GM18951 (cell line): ENCODE data around the gene RIIAD1.
"Not testable (repeated sequence)": the region's sequence is repeated elsewhere in the genome, so short reads cannot be mapped to it uniquely, and the experiment has no call there.

ENCODE experiments used
- POLR2A ChIP-seq: IDR thresholded peaks from 4 replicates; pipeline ENCODE4 v1.6.1; 2011; ENCODE audit warnings: mild to moderate bottlenecking; ENCODE audit not compliant: insufficient read length, insufficient read depth; ENCODE audit errors: extremely low read depth
- in situ Hi-C: fragments of 300-500 bp; cut with MboI; formaldehyde crosslinking; loops from one replicate; pipeline ENCODE4 v1.12.0; 2022; ENCODE audit warnings: low sequenced_read_pairs, mixed read lengths, inconsistent platforms; ENCODE audit not compliant: unreplicated experiment

Gene RIIAD1

DNA sequence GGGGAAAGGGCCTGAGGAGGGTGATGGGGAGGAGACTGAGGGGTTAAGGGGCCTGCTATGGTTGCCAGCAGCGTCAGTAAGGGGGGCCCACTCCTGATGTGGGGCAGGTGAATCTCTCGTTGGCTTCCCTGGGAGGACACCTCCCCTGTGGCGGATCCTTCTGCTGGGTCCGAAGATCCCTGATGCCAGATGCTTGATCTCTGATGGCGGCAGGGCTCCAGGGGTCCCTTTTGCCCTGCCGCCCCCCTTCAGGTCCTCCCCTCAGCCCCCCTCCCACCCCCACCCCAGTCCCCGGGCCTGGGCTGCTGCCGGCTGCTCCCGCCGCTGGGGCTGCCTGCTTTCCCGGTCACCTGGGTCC lies 4.9 kb upstream of the RIIAD1 start:
- in situ Hi-C loops, result no loop called here
- no peak for TF ChIP-seq POLR2A

DNA sequence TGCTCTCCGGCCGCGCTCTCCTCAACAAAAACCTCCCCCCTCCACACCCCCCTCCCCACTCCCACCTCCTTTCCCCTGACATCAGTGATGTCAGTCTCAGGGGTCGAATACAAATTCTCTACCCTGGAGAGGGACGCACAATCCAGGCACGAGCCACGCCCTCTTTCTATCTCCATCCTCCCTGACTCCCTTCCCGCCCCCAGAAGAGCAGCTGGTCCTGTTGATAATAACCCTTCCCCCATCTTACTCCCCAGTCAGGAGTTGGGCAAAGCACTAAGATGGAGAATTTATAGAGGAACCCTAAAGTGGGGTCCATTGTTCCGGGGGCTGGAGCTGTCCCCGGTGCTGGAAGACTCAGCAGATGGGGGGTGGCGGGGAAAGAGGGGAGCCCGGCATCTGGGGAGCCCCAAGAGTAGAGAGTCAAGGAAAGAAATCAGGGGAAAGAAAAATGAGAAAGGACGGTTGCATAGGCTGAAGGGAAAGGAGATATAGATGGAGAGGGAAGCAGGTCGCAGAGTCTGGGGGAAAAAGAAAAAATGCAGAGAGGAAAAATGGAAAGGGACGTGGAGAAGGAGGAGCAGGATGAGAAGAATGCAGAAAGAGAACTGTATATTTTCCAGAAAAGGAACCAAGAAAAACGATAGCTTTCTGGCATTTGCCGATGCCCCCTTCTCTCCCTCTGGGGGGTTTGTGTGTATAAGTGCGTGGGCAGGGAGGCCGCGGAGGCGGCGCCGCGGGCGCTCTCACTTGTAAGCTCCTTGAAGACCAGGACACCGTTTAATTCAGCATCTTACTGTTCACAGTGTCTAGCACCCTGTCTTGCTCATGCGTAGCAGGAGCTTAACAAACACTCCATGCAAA lies 4.3 kb upstream of the RIIAD1 start, which contains the start of gene CELF3:
Gene CELF3 (minus strand): TSS at position 33 of the 861 bp plus-strand sequence. CDS start 783 bp downstream, outside the sequence.
- TF ChIP-seq POLR2A, result no peak

GRCh38 chr1:151718011-151718431 lies 3.3 kb upstream of the RIIAD1 start:
- TF ChIP-seq POLR2A, result no peak
- in situ Hi-C loops, result no loop called here

More for the DNA sequence above, 4.3 kb upstream of the RIIAD1 start, which contains the start of gene CELF3:
- in situ Hi-C loops, result no loop called here

DNA sequence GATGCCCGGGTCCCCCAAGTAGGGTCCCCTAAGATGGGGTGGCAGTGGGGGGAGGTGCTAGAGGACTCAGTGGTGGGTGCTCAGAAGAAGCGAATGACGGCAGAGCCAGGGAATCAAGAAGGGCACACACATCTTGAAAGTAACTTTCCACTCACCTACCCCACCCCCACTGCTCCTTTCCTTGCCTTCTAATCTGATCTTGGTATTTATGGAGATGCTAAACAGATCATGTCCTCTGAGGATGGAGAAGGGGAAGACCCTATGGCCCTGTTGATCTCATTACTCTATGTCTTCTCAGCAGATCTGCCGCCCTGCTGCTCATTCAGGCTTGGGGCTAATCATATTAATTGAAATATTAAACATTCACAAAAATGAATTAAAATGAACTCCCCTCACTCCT lies 2.7 kb upstream of the RIIAD1 start:
- in situ Hi-C loops, result no loop called here
- no peak for TF ChIP-seq POLR2A

- TF ChIP-seq POLR2A, result no peak
- in situ Hi-C loops, result no loop called here
These were observed 1.2 kb upstream of the RIIAD1 start for GRCh38 chr1:151720125-151720524.

DNA sequence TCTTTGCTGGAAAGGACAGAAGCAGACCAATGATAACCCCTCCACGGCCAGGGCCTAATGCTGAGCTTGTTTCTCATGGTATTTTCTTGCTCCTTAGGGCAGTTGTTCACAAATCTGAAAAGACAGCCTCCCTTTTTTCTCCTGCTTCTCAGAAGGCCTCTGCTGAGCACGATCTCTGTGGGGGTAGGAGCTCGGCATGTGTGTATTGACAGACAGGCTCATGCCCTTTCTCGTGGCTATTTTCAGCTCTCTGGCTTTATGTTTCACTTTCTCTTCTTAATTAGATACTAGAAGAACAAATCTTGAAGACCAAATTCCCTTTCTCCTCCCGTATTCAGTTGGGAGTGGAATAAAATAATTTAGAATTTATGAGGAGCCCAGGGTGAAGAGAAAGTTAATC lies 768 bp upstream of the RIIAD1 start:
- in situ Hi-C loops, result no loop called here
- TF ChIP-seq POLR2A, result no peak

GRCh38 chr1:151721788-151722510 lies 627 bp downstream of the RIIAD1 start:
- TF ChIP-seq POLR2A, result no peak

DNA sequence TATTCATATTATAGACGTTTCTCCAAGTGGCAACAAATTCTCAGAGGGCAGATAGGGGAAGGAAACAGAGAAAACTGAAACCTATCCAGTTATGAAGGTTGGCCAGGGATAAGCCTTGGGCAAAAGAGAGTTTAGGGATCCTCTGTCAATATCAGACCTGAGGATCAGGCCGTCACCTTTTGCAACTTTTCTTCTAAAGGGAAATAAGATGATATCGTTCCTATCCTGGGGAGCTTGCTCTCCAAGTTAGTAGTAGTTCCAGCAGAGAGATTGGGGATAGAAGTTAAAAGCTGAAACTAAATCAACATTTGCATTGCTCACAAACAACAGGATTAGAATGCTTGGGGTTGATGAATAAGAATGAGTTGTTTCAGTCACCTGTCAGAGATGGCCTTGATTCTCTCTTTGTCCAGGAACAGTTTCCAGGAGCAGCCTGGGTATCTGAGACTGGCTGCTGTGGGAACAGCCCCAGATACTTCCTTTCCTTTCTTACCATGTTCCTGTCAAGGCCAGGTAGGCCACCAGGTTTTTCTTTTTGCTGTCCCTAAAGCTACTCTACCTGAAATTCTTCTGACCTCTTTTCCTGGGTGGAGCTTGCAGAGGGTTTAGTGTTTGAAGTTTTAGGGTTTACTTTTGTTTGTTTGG lies 2.5 kb downstream of the RIIAD1 start:
- no peak for TF ChIP-seq POLR2A
- in situ Hi-C loops, result no loop called here

More at GRCh38 chr1:151721788-151722510, 627 bp downstream of the RIIAD1 start:
- in situ Hi-C loops, result no loop called here

DNA sequence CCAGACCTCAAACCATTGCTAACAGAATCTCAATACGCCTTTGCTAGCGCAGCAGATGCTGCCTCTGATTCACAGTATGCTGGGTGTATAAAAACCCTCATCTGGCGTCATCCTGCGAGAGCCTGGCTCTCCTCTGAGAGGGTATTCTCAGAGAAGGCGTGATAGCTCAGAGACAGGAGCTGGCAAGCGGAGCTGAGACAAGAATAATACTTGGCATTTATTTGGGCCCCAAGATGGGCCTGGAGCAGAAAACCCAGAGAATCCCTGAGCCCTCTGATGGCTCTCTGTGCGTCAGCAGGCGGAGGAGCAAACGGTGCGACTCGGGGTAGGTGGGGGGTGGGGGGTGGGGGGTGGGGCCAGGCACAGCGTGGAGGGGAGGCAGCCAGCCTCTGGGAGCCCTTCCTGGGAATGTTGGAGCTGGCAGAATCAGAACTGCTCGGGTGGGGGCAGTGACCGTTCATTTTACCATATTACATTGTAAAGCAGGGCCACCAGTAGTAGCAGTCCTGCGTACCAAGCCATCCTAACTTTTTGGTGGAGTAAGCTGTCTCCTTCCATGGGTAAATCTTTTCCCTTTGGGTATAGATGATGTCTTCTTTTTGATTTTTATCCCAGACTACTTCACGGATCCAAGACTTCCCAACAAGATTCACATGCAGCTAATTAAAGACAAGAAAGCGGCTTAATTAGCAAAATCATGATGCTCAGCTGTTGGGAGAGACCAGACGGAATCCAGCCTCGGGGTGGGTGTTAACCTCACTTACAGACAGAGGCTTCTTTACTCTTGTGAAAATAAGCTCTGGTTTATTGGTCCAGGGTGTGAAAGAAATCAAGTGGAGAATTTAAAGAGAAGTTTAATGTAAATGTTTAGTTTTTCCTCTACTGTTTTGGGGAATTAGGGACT lies 7.1 kb downstream of the RIIAD1 start:
- TF ChIP-seq POLR2A, result no peak
- in situ Hi-C loops, result no loop called here

DNA sequence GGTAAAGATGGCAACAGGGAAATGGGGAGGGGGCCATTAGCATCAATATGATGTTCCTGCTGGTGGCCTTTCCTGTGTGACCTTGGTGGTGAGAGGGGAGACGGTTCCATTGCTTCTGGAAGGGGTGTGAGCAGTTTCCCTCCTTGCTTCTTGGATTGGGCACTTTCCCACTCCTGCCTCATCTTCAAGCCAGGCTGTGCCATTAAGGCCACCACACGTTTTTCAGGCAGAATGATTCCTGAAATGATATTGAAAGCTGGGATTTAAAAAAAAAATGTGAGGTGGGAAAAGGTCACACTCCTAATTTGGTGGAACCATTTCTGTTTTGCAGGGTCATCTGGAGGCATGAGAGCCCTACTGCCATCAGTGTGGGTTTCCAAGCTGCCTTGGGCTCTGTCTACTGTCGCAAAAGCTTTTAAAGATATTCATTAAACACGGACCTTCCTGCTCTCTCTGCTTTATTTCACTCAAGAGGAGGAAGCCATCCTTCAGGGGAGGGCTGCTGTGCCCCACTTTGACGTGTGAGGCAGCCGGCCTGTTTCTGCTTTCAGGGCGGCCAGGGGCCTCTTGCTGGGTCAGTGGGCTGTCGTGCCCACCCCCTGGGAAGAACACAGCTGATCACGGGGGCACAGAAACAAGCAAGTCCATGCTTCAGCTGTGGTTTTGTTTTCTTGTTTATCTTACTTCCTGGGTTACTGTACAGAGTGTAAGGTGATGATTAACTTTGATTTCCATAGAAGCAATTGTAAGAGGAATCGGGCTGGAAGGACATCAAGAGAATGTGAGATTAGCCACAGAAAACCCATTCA lies 8.0 kb downstream of the RIIAD1 start:
- no peak for TF ChIP-seq POLR2A
- in situ Hi-C loops, result no loop called here

GRCh38 chr1:151729966-151730291 lies 8.6 kb downstream of the RIIAD1 start:
- no peak for TF ChIP-seq POLR2A
- in situ Hi-C loops, result no loop called here

GRCh38 chr1:151733126-151733525 lies 11.8 kb downstream of the RIIAD1 start:
- TF ChIP-seq POLR2A, result no peak
- in situ Hi-C loops, result no loop called here

DNA sequence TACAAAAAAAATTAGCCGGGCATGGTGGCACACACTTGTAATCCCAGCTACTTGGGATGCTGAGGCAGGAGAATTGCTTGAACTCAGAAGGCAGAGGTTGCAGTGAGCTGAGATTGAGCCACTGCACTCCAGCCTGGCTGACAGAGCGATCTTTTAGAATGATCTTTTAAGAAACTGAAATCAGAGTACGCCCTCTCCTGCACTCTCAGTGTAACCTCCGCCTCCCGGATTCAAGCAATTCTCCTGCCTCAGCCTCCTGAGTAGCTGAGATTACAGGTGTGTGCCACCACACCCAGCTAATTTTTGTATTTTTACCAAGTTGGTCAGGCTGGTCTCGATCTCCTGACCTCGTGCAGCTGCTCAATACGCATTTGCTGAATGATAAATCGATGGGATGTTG lies 12.7 kb downstream of the RIIAD1 start:
- in situ Hi-C loops, result not testable (repeated sequence)
